Lung microvascular endothelial cell (primary cell): Measurements from ENCODE around the gene MAP2K4. TPM values are rescaled to one million over a fixed set of nuclear protein-coding genes. Genes with fewer than 3 reads are reported as not detected.

Experiments
- DNase-seq, 2 donors: peaks; one replicate each; pipeline versions ENCODE4 v3.0.0 to v3.0.0-alpha.2; 2010; ENCODE audit warnings: low read depth in 2 of 2
- total RNA-seq: library from RNA; depleted of rRNA; stranded (reverse); fragments of >200 nt; gene quantifications from 2 replicates; pipeline ENCODE4 v1.2.1, GENCODE V29; 2014

MAP2K4 gene
- total RNA-seq, 1 donor from 2014 or later: 22.4 TPM

DNA sequence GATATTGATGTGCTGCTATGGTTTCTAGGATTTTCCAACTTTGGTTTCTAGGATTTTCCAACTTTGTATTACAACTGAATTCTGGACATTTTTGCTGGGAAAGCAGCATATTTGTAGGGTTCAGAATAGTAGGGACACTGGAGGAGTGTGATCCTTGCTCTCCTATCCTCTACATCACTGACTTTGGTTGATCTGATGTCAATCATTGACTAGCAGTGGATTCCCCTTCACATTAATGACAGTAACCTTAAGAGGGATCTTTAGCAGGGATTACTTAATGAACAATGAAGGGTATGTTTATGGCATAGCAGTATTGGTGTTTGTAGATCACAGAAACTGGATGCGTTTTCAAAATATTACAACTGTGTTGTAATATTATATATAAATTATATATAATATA, 67.4 kb downstream of the MAP2K4 start:
- no peak for DNase-seq

DNA sequence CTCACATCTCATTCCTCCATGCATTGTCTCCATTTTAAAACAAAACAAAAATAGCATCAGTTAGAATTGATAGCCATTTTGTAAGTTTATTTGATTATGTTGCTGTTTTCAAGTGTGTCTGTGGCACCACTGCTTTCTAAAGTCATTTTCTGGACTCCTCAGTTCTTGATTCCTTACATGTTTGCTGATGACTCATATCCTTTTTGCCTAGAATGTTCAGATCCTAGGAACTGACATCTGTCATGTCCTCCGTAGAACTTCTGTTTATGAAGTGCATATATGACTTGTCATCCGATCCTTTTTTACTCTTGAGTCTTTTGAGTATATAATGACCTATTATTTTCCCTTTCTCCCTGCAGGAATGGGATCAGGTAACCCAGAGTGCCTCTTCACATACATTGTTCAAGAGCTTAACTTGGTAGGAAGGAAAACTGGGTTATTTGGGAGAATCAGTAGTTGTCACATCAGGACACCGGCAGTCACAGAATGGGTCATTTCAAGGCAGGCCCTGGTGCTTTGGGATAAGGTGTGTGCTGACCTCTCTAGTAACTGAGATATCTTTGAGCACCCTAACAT, 69.2 kb downstream of the MAP2K4 start:
- DNase-seq: peak; percentile 1 to 88

DNA sequence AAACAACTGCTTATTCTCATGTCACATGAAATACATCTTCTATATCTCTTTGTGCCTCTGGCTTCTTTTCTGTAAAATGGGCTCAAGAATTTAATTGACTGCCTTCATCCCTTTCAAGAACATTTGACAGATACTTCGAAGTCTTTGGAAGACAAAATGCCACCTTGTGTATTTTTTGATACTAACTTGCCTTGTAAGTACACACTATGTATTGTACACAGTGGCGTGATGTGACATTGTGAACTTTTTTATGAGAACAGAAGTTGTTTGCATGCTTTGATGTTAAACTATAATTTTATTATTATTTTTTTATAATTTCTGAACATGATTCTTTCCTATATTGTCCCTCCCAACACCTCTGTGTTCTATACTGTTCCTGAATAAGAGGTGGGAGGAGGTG, 73.7 kb downstream of the MAP2K4 start:
- DNase-seq: no peak

DNA sequence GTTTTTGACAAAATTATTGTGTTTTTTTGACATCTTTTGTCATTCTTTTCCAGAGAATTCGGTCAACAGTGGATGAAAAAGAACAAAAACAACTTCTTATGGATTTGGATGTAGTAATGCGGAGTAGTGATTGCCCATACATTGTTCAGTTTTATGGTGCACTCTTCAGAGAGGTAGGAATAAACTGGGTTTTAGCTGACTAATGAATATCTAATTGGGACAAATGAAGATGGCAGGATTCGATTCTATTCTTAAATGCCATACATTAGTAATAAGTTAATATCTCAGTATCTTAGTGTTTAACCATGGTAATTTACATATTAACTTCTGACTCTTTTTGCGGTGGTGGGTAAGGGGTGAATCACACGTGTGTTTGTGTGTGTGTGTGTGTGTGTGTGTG, 74.8 kb downstream of the MAP2K4 start:
- no peak for DNase-seq

DNA sequence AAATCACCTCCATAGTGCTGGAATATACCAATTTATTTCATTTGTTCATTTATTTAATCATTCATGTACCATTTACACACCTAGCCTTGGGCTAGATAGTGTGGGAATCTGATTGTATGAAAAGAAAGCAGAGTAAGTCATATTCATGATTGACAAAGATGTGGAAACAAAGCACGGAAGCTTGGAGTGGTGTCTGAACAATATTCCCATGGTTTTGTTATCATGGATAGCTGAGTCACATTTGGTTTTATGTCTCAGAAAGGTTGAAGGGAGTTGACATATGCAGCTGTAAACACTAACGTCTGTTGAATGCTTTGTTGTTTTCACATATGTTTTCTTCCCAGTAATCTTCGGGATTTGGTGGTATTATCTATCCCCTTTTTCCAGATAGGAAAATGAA, 76.6 kb downstream of the MAP2K4 start:
- DNase-seq: peak; percentile 12 to 42

DNA sequence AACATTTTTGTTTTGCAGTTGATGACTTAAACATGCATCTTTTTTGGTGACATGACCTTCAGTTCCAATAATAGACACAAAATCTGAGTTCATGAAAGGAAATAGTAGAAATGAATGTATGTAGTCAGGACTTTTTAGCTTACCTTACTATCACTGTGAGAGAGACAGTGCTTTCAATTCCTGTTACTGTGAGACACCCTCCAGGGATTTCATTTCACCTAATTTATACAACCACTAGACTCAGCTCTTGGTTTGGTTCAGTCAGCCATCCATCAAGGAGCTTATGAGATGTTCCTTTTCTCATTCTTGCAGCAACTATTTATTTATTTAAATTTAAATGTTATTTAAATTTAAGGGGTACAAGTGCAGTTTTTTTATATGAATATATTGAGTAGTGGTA, 77.9 kb downstream of the MAP2K4 start:
- no peak for DNase-seq

DNA sequence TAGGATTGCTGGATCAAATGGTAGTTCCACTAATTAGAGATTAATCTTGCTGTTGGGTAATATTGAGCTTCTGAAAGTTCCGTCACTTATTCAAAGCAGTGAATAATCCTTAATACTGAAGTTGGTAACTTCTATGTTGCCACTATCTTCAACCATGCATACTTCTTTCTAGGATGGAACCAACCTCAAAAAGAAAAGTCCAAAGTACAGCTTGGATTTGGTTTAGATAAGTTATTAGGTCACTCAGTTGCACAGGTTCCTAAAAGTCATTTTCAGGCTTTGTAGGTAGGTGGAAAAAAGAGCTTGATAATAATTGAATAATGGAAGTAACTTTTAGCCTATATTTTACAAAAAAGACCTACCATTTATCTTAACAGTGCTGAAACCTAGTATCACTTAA, 78.7 kb downstream of the MAP2K4 start:
- DNase-seq: no peak

DNA sequence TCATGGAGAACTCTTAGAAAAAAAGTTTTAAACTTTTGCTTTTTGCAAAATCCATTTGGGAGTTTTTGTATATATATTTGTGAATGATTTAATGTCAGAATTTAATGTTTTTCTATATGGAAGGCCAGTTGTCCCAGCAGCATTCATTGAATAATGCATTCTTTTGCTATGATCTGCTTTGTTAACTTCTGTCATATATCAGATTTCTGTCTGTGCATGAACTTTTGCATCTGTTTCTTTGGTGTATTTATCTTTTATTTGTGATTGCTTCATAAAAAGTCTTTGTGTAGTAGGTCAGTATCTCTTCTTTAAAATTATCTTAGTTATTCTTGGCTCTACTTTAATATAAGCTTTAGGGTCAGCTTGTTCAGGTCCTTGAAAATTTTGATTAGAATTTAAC, 84.2 kb downstream of the MAP2K4 start:
- no peak for DNase-seq

DNA sequence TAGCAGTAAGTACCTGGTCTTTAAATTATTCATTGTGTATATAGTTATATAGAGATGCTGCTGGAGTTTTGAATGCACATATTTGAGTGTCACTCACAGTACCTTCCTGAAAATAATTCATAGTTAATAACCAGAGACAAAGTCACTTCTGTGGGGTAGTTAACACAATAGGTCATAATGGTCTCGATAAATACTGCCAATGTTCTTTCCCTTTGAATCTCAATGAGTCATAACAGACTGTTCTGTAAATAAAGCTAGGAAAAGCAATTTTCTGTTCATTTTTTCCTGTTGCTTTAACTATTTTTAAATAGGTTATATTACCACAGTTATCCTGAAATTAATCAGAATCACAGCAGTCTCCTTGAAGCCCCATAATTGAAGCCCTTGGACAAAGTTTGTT, 87.2 kb downstream of the MAP2K4 start:
- DNase-seq: peak; percentile 62 to 74

DNA sequence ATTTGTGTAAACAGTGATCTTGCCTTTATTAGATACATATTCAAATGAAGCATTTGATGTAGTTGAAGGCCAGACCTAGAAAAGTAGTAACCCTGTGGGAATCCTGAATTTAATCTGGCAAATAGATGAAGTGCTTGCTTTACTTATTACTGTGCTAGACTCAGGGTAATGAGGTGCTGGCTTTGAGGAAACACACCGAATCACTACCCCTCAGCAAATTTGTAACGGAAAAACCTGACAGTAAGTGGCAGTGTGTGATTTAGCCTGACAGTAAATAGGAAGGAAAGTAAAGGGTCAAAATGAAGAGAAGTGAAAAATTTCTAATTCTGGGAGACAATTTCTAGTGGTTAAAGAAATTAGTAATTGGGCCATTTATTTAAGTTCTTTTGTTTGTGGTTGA, 90.2 kb downstream of the MAP2K4 start:
- DNase-seq: no peak

DNA sequence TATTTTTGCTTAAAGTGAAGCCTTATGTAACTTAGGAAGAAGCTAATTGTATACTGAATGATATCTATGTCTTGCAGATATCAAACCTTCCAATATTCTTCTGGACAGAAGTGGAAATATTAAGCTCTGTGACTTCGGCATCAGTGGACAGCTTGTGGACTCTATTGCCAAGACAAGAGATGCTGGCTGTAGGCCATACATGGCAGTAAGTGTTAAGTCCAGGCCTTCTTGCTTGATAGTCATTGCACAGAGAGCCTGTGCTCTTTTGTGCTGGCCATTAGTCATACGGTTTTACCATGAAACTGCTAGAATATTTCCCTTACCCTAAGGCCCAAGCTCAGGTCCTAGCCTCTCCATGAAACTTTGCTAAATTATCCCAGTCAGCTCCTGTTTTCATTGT, 92.5 kb downstream of the MAP2K4 start:
- DNase-seq: no peak

DNA sequence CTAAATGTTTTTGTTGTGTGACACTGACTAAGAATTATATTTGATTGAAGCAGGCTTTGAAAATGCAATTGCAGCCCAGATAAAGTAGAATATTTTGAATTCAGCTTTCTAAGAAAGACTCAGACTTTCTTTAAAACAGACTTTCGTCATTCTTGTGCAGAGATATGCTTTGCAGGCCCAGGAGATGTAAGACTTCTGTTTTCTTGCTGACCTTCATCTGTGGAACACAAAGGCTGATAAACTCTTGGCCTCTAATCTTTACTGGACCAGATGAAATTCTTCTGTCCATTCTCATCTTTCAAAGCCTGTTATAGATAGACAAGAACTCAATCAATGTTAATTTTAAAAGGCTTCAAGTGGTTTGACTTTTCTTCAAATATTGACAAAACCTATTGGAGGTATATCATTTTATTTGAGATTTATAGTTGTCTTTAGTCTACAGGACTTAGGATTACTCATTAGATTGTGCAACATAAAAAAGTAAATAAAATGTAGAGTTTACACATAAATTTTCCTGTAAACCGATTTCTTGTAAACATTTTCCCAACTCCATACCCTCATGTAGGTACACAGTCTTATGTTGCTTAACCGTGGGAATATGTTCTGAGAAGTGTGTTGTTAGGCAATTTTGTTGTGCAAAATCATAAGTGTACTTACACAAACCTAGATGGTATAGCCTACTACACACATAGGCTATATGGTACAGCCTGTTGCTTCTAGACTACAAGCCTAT, 94.2 kb downstream of the MAP2K4 start:
- no peak for DNase-seq

DNA sequence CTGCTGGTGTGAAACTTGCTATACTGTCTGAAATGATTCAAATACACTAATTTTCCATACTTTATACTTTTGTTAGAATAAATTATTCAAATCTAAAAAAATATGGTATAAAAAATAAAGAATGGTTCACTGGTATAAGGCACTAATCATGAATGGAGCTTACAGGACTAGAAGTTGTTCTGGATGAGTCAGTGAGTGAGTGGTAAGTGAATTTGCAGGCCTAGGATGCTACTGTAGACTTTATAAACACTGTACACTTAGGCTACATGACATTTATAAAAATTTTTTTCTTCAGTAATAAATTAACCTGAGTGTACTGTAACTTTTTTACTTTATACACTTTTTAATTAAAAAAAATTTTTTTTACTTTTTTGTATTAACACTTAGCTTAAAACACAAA, 95.5 kb downstream of the MAP2K4 start:
- DNase-seq: no peak

DNA sequence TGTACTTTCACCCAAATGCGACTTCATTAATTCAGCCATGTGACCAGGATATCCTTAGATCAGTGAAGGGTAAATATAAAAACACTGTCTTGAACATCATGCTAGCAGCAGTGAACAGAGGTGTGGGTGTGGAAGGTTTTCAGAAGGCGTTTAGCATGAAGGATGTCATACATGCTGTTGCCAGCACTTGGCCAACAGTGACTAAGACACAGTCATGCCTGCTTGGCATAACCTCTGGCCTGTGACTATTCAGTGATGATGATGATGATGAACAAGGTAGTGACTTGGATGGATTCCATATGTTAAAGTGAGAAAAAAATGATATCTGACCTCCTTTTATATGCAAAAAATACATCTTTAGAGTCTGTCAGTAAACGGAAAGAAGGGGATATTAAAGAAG, 97.9 kb downstream of the MAP2K4 start:
- no peak for DNase-seq

DNA sequence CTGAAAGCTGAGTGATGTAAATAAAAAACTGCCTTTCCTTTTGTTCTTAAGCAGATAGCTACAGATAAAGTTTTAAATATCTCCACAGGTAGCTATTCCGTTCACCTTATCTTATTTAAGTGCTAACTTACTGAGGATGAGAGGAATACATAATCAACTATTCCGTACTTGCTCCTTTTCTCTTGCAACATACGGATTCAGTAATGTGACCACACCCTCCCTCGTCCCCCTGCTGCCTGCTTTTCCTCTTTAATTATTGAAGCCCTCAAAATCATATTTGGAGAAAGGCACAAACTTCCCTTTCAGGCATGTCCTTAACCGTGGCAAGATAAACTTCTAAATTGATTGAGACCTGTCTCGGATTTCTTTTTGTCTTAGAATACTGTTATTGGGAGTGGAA, 101.4 kb downstream of the MAP2K4 start:
- no peak for DNase-seq

DNA sequence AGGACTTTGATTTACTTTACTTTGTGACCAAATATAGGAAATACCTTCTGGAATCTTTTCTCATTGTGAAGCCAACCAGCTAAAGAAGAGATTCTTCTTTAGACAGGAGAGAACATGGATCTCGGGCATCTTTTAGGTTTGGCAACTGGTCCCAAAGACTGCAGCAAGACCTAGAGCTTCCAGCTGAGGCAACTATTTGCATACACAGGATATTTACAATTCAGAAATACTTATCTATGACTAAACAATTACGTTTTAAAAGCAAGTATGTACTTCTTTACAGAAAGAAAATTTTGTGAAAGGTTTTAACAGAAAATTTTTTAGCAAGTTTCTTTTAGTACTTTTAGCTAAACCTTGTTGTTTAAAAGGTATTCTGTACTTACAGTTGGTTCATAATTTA, 106.5 kb downstream of the MAP2K4 start:
- DNase-seq: no peak

DNA sequence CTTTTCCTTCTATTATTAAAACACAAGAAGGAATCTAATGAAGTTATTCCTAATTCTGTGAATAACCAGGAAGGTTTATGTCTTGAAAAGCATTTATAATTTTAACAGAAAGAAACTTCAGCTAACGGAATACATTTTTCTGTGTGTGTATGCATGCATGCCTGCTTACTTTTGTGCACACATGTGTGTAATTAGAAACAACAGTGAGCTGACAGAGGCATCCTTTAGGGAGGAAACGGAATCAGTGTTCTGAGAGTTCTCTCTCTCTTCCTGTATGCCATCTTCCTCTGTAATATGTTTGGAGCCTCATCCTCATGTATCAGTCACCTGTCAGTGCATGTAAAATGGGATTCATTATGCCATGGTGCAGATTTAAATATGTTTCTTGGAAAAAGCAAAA, 107.0 kb downstream of the MAP2K4 start:
- DNase-seq: no peak

DNA sequence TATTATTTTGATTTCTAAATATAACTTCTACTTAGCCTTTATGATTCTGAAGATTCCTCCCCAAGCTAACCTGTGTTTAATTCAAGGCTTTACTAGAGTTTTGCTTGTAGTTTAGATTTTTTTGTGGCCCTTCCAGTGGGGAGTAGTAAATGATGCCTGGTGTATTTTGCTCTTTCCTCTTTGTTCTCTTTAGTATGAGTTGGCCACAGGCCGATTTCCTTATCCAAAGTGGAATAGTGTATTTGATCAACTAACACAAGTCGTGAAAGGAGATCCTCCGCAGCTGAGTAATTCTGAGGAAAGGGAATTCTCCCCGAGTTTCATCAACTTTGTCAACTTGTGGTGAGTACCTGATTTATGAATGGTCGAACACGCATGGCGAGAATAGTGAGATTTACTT, 108.3 kb downstream of the MAP2K4 start:
- DNase-seq: no peak

DNA sequence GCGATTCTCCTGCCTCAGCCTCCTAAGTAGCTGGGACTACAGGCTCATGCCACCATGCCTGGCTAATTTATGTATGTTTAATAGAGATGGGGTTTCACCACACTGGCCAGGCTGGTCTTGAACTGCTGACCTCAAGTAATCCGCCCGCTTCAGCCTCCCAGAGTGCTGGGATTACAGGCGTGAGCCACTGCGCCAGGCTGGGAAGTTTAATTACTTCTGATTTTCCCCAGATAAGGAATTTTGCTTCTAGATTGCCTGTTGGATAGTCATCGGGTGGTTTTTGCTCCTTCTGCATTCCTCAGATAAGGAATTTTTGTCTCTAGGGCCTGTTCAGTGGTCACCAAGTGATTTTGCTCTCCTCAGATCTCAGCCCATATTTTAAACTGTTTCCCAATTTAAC, 112.5 kb downstream of the MAP2K4 start:
- DNase-seq: no peak

DNA sequence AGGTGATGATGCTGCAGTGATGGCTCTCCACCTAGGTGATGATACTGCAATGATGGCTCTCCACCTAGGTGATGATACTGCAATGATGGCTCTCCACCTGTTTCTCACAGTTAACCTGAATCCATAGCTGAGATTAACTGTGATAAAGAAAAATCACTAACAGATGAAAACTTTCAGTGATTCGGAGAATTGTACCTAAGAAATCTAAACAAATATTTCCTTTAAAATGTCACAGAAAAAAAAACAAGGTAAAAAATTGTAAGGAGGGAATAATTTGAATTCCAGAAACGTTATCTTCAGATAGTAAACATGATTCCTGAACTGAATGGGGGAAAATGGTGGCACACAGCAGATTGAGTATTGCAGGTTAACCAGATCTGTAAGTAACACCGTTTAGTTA, 113.4 kb downstream of the MAP2K4 start:
- no peak for DNase-seq

DNA sequence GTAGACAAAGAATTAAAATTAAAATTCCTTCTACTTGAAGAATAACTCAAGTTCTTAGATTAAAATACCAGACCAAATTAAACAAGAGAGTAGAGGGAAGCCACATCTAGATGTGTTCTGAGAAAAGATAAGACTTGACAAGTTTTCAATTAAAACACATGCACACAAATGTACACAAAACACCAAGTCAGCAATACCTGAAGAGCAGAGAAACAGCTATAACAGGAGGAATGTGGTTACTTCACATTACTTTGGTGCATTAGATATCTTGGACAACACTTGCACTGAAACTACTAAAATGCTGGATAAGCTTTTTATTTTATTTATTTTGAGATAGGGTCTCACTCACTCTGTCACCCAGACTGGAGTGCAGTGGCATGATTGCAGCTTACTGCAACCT, 113.9 kb downstream of the MAP2K4 start:
- DNase-seq: no peak

DNA sequence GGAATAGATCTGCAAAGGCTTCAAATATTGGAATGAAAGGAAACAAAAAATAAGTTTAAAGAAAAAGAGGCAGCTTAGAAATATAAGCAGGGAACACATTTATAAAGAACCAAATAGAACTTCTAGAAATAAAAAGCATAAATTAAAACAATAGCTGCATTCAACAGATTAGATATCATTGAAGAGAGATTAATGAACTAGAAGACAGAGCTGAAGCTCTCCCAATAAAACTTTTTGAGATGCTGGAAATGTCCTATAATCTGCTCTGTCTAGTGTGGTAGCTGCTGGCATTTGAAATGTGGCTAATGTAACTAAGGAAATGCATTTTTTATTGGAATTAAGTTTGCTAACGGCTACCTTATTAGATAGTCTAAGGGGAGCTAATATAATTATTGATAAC, 115.6 kb downstream of the MAP2K4 start:
- DNase-seq: no peak

DNA sequence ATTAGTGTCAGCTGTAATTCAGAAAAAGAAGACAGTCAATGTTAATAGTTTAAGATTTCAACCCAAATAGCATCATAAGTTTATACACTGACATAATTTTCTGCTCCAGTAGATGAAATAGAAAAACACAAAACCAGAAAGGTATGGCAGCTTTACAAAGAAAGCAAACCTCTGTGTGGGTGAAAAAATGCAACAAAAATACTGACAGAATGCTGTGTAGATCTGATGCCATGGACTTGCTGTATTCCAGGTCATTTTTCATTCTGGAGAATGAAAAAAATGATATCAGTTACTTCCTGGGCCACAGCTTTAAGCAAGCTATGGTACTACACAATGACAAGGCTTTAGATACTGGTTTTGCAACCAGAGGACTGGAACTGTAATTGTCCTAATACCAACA, 116.0 kb downstream of the MAP2K4 start:
- DNase-seq: no peak

DNA sequence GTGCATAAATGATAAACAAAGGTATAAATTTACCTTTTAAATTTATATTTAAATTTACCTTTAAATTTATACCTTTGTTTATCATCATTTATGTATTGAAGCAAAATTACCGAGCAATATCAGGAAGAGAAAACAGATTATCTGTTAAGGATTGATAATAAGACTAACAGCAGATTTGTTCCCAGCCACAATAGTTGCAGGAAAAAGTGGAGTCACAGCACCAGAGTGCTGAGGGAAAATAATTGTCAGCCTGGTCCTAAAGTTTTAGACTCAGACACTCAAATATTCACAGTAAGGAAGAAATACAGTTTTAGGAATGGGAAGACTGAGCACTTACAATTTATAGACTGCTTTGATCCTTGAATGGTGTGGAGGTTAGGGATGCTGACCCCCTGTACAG, 117.2 kb downstream of the MAP2K4 start:
- no peak for DNase-seq
